Endodermal cell (in vitro differentiated cells): ENCODE results near the gene IPO5. TPM values are rescaled to one million over a fixed set of nuclear protein-coding genes. Genes with fewer than 3 reads are reported as not detected.
"Not testable (repeated sequence)": the region's sequence is repeated elsewhere in the genome, so short reads cannot be mapped to it uniquely, and the experiment has no call there.

Source experiments
- DNase-seq: peaks from one replicate; pipeline ENCODE4 v3.0.0-alpha.2; 2017
- H3K27ac ChIP-seq: 2 replicates; pipeline ENCODE4 v1.5.1; 2013; ENCODE audit warnings: mild to moderate bottlenecking, low read depth, low read length, moderate library complexity
- H3K27me3 ChIP-seq: 2 replicates; pipeline ENCODE4 v1.6.1; 2013; ENCODE audit warnings: mild to moderate bottlenecking, low read length, moderate library complexity; ENCODE audit not compliant: insufficient read depth, control insufficient read depth, poor library complexity, severe bottlenecking
- H3K36me3 ChIP-seq: 2 replicates; pipeline ENCODE4 v1.7.0; 2013; ENCODE audit warnings: mild to moderate bottlenecking, low read length, moderate library complexity; ENCODE audit not compliant: control insufficient read depth, insufficient read depth
- H3K4me1 ChIP-seq: one replicate; pipeline ENCODE4 v1.7.0; 2013; ENCODE audit warnings: low read length; ENCODE audit not compliant: control insufficient read depth, insufficient read depth
- H3K4me3 ChIP-seq: 2 replicates; pipeline ENCODE4 v1.5.1; 2013; ENCODE audit warnings: mild to moderate bottlenecking, low read length, moderate library complexity
- H3K9ac ChIP-seq: 2 replicates; pipeline ENCODE4 v1.6.1; 2013; ENCODE audit warnings: mild to moderate bottlenecking, low read length, moderate library complexity; ENCODE audit not compliant: poor library complexity, severe bottlenecking; ENCODE audit errors: extremely low read depth
- H3K9me3 ChIP-seq: 2 replicates; pipeline ENCODE4 v1.6.1; 2013; ENCODE audit warnings: mild to moderate bottlenecking, low read length, moderate library complexity; ENCODE audit not compliant: control insufficient read depth
- H3K27ac Mint-ChIP-seq: 2 replicates; pipeline ENCODE4 v1.8.0; 2020; ENCODE audit warnings: mixed read lengths
- H3K27me3 Mint-ChIP-seq: 2 replicates; pipeline ENCODE4 v1.8.0; 2021; ENCODE audit warnings: mild to moderate bottlenecking, mixed read lengths; ENCODE audit not compliant: insufficient read depth
- H3K36me3 Mint-ChIP-seq: 2 replicates; pipeline ENCODE4 v1.8.0; 2020; ENCODE audit warnings: low read depth, mixed read lengths
- H3K4me1 Mint-ChIP-seq: 2 replicates; pipeline ENCODE4 v1.8.0; 2020; ENCODE audit warnings: mixed read lengths
- H3K4me3 Mint-ChIP-seq: 2 replicates; pipeline ENCODE4 v1.8.0; 2020; ENCODE audit warnings: mild to moderate bottlenecking, moderate library complexity, mixed read lengths
- H3K9me3 Mint-ChIP-seq: 2 replicates; pipeline ENCODE4 v1.8.0; 2020; ENCODE audit warnings: mild to moderate bottlenecking, mixed read lengths
- WGBS, 2 experiments: methylation state at CpG; one replicate each; pipeline versions ENCODE4 v1.1.5 to v1.1.7; 2013; ENCODE audit warnings: missing lambda C conversion rate in 2 of 2, mixed read lengths in 1 of 2; ENCODE audit not compliant: insufficient coverage in 1 of 2, insufficient read length in 1 of 2; 5-methylcytosine and 5-hydroxymethylcytosine counted together
- total RNA-seq, 2 donors: library from RNA; stranded (reverse); fragmentation: NEBNext Ultra II Directional in 1 of 2; extraction: Animal tissue kit (Norgen Biotek cat#: 25700) in 1 of 2; gene quantifications; 2 replicates in 1 of 2; 3 replicates in 1 of 2; pipeline ENCODE4 v1.2.1, GENCODE V29; 2021
- TF ChIP-seq, protein P1 (sequence below): fragments of 200-600 bp; sonication (generic); conservative IDR thresholded peaks from 2 replicates; pipeline ENCODE4 v1.5.0; 2021; ENCODE audit warnings: antibody characterized with exemption, mild to moderate bottlenecking

Gene IPO5
- total RNA-seq, 2 donors from 2014 or later, result 259 to 280 TPM

DNA sequence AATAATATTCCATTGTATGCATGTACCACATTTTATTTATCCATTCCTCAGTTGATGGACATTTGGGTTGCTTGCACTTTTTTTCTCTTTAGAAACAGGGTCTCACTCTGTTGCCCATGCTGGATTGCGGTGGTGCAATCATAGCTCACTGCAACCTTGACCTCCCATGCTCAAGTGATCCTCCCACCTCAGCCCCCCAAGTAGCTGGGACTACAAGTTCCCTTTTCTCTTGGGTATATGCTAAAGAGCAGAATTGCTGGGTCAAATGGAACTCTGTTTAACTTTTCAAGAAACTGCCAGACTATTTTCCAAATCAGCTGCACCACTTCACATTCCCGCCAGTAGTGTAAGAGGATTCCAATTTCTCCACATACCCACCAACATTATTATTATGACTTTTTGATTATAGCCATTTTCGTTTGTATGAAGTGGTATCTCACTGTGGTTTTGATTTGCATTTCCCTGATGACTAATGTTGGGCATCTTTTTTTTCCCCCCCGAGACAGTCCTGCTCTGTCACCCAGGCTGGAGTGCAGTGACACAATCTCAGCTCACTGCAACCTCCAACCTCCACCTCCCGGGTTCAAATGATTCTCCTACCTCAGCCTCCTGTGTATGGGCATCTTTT, 7.6 kb upstream of the IPO5 start:
- Histone ChIP-seq H3K9me3 (no peaks in the 10 kb centered on the region), H3K27ac (no peak overlapping the region), H3K36me3 (no peaks in the 10 kb centered on the region), H3K9ac (no peak overlapping the region), H3K4me3 (no peak overlapping the region), H3K4me1 (no peaks in the 10 kb centered on the region), H3K27me3 (no peaks in the 10 kb centered on the region)
- Mint-ChIP-seq H3K36me3 (no peaks in the 10 kb centered on the region), H3K4me3 (no peak overlapping the region), H3K9me3 (peaks cover 14% of the 10 kb centered on the region), H3K27me3 (peaks cover 1% of the 10 kb centered on the region), H3K4me1 (no peaks in the 10 kb centered on the region), H3K27ac (no peak overlapping the region)
- no peak for DNase-seq
- WGBS, 2 experiments, result 85 to 94% methylated on average over 2 to 3 of the region's 5 CpGs
- TF ChIP-seq, protein P1, sequence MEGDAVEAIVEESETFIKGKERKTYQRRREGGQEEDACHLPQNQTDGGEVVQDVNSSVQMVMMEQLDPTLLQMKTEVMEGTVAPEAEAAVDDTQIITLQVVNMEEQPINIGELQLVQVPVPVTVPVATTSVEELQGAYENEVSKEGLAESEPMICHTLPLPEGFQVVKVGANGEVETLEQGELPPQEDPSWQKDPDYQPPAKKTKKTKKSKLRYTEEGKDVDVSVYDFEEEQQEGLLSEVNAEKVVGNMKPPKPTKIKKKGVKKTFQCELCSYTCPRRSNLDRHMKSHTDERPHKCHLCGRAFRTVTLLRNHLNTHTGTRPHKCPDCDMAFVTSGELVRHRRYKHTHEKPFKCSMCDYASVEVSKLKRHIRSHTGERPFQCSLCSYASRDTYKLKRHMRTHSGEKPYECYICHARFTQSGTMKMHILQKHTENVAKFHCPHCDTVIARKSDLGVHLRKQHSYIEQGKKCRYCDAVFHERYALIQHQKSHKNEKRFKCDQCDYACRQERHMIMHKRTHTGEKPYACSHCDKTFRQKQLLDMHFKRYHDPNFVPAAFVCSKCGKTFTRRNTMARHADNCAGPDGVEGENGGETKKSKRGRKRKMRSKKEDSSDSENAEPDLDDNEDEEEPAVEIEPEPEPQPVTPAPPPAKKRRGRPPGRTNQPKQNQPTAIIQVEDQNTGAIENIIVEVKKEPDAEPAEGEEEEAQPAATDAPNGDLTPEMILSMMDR, result peak; percentile 15

DNA sequence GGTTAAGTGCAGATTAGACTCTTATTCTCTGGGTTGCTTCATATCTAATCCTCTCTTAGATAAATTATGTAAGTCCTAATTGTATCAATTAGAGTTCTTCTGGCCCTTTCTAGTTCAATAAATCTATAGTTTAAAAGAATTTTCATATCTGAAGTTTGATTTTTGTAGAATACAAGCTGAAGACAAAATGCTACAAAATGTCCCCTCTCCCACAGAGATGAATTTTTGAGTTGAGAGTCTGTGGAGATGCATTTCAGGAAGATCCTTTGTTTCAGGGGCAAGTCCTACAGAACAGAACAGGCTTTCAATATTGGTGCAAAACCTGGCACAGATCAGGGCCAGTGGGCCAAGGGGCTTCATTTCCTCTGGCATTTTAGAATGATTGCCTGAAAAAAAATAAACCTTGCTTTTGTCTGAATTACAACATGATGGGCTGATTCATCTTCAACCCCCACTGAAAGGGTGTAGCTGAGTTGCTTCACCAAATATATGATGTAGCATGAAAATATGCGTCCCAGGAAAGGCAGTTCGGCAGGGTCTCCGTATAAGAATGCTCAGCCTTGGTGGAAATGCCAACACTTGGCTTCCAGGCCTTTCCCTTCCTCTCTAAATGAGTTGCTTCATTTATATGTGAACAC, 6.4 kb upstream of the IPO5 start:
- Histone ChIP-seq H3K27me3 (no peaks in the 10 kb centered on the region), H3K9me3 (no peaks in the 10 kb centered on the region), H3K9ac (no peak overlapping the region), H3K27ac (no peak overlapping the region), H3K4me1 (no peaks in the 10 kb centered on the region), H3K36me3 (no peaks in the 10 kb centered on the region), H3K4me3 (no peak overlapping the region)
- peaks cover 14% of the 10 kb centered on the region for H3K9me3 Mint-ChIP-seq
- no peaks in the 10 kb centered on the region for H3K4me1 Mint-ChIP-seq
- H3K36me3 Mint-ChIP-seq, result no peaks in the 10 kb centered on the region
- no peak overlapping the region for H3K4me3 Mint-ChIP-seq
- WGBS, 2 experiments, result 91 to 100% methylated on average over 3 of the region's 3 CpGs
- TF ChIP-seq, protein P1, result no peak
- DNase-seq, result no peak
- H3K27me3 Mint-ChIP-seq, result peaks cover 1% of the 10 kb centered on the region
- no peak overlapping the region for H3K27ac Mint-ChIP-seq

DNA sequence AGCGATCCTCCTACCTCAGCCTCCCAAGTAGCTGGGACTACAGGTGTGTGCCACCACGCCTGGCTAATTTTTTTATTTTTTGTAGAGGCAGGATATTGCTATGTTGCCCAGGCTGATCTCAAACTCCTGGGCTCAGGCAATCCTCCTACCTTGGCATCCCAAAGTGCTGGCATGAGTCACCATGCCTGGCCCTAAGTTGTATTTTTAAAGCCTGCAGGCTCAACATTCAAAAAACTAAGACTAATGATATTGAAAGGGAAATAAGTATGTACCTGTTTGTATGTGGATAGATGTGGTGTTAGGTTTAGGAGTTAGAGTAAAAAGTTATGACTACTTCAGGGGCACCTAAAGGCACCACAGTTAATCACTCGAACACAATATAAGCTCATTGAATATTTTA, 5.4 kb upstream of the IPO5 start:
- H3K36me3 Mint-ChIP-seq, result no peaks in the 10 kb centered on the region
- TF ChIP-seq, protein P1, result no peak
- Histone ChIP-seq H3K9me3 (no peaks in the 10 kb centered on the region), H3K27ac (no peak overlapping the region), H3K4me1 (no peaks in the 10 kb centered on the region), H3K36me3 (no peaks in the 10 kb centered on the region), H3K9ac (no peak overlapping the region), H3K4me3 (no peak overlapping the region), H3K27me3 (no peaks in the 10 kb centered on the region)
- DNase-seq, result no peak
- peaks cover 14% of the 10 kb centered on the region for H3K9me3 Mint-ChIP-seq
- H3K27ac Mint-ChIP-seq, result no peak overlapping the region
- no peaks in the 10 kb centered on the region for H3K4me1 Mint-ChIP-seq
- no peak overlapping the region for H3K4me3 Mint-ChIP-seq
- H3K27me3 Mint-ChIP-seq, result peaks cover 1% of the 10 kb centered on the region
- WGBS, 2 experiments, result 94% methylated on average over 3 of the region's 3 CpGs; no CpG with 5 or more reads in 1 of the 2 experiments

DNA sequence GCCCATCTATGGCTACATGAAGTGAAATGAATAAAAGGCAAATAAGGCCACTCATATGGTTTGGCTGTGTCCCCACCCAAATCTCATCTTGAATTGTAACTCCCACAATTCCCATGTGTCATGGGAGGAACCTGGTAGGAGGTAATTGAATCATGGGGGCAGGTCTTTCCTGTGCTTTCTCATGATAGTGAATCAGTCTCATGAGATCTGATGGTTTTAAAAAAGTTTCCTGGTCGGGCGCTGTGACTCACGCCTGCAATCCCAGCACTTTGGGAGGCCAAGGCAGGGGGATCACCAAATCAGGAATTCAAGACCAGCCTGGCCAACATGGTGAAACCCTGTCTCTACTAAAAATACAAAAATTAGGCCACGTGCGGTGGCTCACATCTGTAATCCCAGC, 4.2 kb upstream of the IPO5 start:
- not testable (repeated sequence) for H3K4me3 ChIP-seq, H3K36me3 ChIP-seq, H3K27ac Mint-ChIP-seq, DNase-seq, H3K27me3 Mint-ChIP-seq, H3K9ac ChIP-seq, H3K27ac ChIP-seq, H3K36me3 Mint-ChIP-seq, H3K4me3 Mint-ChIP-seq, H3K4me1 Mint-ChIP-seq, H3K9me3 ChIP-seq, H3K4me1 ChIP-seq, H3K27me3 ChIP-seq
- WGBS, 2 experiments, result 97 to 100% methylated on average over 3 to 5 of the region's 5 CpGs
- peaks cover 14% of the 10 kb centered on the region for H3K9me3 Mint-ChIP-seq
